ENCODE data around the gene SKAP1. TPM values are rescaled to one million over a fixed set of nuclear protein-coding genes. Genes with fewer than 3 reads are reported as not detected.
"Not testable (repeated sequence)": the region's sequence is repeated elsewhere in the genome, so short reads cannot be mapped to it uniquely, and the experiment has no call there.

The SKAP1 gene
- total RNA-seq, 2 experiments from 2014 or later: 71.7 to 77.6 TPM

DNA sequence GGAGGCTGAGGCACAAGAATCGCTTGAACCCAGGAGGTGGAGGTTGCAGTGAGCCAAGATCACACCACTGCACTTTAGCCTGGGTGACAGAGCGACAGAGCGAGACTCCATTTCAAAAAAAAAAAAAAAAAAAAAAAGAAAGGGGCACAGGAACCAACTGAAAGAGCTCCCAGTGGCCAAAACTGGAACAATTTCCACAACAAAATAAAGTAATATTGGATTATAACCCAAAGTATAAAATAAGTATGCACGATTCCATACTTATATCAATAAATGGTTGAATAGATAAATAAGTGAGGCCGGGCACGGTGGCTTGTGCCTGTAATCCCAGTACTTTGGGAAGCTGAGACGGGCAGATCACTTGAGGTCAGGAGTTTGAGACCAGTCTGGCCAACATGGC is 19.2 kb downstream of the SKAP1 start:
- DNase-seq; intact Hi-C loops (cut with micrococcal nuclease); H3K9me3 Mint-ChIP-seq; H3K27ac Mint-ChIP-seq; H3K27me3 Mint-ChIP-seq; H3K4me3 Mint-ChIP-seq: not testable (repeated sequence)
- POLR2A ChIA-PET: interaction anchor here (0.6 kb wide), 1 partner anchor 249 kb away, joined by 3 read pairs; no protein-coding TSS in a partner anchor
- H3K36me3 Mint-ChIP-seq: peaks cover 24% of the 10 kb centered on the region
- peaks cover 82% of the 10 kb centered on the region for H3K4me1 Mint-ChIP-seq (ENCODE audit: low read depth)
- CTCF ChIA-PET: interaction anchor here (1.1 kb wide), 1 partner anchor 81 kb away, joined by 3 read pairs; no protein-coding TSS in a partner anchor

DNA sequence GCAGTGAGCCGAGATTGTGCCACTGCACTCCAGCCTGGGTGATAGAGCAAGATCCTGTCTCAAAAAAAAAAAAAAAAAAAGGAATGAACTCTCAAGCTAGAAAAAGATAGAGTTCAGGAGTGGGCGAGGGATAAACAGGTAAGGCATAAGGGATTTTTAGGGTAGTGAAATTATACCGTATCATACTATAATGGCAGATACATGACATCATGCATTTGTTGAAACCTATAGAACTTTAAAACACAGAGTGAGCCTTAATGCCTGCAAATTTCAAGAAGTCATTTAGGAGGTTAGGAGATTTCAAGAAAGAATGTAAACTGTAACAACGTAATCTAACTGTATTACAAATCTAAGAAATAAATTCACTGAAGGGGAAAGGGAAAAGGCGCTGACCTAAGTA is 20.4 kb downstream of the SKAP1 start:
- POLR2A ChIA-PET: no interaction called here
- CTCF ChIA-PET: interaction anchor here (1.1 kb wide), 1 partner anchor 35 kb away, joined by 3 read pairs; no protein-coding TSS in a partner anchor
- H3K27ac Mint-ChIP-seq: no peak overlapping the region
- DNase-seq: no peak
- H3K36me3 Mint-ChIP-seq: peaks cover 27% of the 10 kb centered on the region
- intact Hi-C loops (cut with micrococcal nuclease): no loop called here
- no peaks in the 10 kb centered on the region for H3K9me3 Mint-ChIP-seq
- no peaks in the 10 kb centered on the region for H3K27me3 Mint-ChIP-seq
- no peak overlapping the region for H3K4me3 Mint-ChIP-seq
- peaks cover 78% of the 10 kb centered on the region for H3K4me1 Mint-ChIP-seq (ENCODE audit: low read depth)

DNA sequence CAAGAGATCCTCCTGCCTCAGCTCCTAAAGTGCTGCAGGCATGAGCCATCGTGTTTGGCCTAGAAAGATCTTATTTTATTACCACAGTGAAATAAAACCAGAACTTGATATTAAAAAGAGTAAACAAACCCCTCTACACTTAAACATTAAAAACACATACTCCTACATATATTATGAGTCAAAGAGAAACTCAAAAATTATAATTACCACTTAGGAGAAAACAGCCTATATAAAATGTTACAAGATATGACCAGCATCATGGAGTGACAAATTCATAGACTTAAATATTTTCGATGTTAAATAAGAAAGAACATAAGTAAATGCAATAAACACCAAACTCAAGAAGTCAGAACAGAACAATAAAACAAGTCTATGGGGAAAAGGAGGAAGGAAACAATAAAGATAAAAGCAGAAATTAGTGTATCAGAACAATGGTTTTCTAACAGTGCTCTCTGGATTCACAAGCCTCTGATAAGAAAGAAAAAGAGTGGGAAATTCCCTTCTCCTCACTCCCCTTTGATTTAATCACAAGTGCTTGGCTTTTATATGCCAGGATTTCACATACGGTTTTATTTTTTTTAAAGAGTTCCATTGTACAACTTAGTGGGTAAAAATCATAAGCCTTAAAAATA is 23.0 kb downstream of the SKAP1 start:
- intact Hi-C loops (cut with micrococcal nuclease): no loop called here
- Mint-ChIP-seq H3K36me3 (peaks cover 30% of the 10 kb centered on the region), H3K4me3 (peak overlapping the region; percentile 14), H3K27me3 (no peaks in the 10 kb centered on the region), H3K27ac (peak overlapping the region; percentile 81), H3K9me3 (no peaks in the 10 kb centered on the region), H3K4me1 (ENCODE audit: low read depth) (peaks cover 62% of the 10 kb centered on the region)
- POLR2A ChIA-PET: no interaction called here
- no peak for DNase-seq
- CTCF ChIA-PET: interaction anchor here (1.0 kb wide), 1 partner anchor 33 kb away, joined by 3 read pairs; no protein-coding TSS in a partner anchor

DNA sequence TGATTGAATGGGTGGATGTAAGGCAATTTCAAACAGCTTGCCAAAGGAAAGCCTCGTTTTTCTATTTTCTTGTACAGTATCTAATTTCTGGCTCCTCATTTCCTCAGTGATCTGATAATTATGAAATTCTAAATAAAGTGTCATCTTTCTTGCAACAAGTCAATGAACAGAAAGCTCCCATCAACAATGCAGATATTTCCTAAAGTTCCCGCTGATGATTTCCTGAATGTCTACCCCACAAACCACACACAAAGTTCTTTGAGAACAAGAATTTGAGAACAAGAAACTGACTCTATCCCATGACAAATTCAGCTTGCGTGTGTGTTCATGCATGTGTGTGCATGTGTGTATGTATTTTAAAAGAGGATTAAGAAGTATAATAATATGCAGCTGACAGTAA is 35.2 kb downstream of the SKAP1 start:
- Mint-ChIP-seq H3K4me1 (ENCODE audit: low read depth) (peaks cover 45% of the 10 kb centered on the region), H3K27ac (no peak overlapping the region), H3K4me3 (no peak overlapping the region), H3K9me3 (no peaks in the 10 kb centered on the region), H3K27me3 (no peaks in the 10 kb centered on the region), H3K36me3 (peaks cover 26% of the 10 kb centered on the region)
- ChIA-PET CTCF (interaction anchor here (1.2 to 1.4 kb wide), 2 partner anchors 62 to 97 kb away, joined by 3 to 4 read pairs; no protein-coding TSS in a partner anchor), POLR2A (no interaction called here)
- no peak for DNase-seq
- intact Hi-C loops (cut with micrococcal nuclease): loop anchor here (5.0 kb wide), 1 partner anchor 47 kb away; no protein-coding TSS in a partner anchor

DNA sequence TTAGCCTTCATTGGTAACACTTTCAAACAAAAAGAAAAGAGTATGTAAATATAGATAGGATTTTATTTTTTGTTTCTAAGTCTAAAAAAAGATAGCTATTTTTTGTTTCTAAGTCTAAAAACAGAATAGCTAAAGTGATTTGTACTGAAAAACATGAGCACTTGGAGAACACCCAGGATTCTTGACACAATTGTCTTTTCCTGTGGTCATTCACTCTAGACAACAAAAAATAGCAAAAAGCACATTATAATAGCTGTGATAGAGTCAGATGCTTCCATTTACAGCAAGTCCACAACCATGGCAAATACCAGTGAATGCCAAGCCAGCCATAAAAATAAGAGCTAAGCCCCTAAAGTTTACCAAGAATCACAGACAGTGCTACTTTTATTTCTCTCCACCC is 36.7 kb downstream of the SKAP1 start:
- intact Hi-C loops (cut with micrococcal nuclease): loop anchor here (5.0 kb wide), 1 partner anchor 49 kb away; no protein-coding TSS in a partner anchor
- DNase-seq: no peak
- Mint-ChIP-seq H3K4me3 (no peak overlapping the region), H3K4me1 (ENCODE audit: low read depth) (peaks cover 45% of the 10 kb centered on the region), H3K27me3 (no peaks in the 10 kb centered on the region), H3K36me3 (peaks cover 27% of the 10 kb centered on the region), H3K27ac (no peak overlapping the region), H3K9me3 (no peaks in the 10 kb centered on the region)
- POLR2A ChIA-PET: no interaction called here
- CTCF ChIA-PET: interaction anchor here (0.7 to 1.0 kb wide), 2 partner anchors 66 to 200 kb away, joined by 3 read pairs; partner anchors contain the start of gene HOXB5

DNA sequence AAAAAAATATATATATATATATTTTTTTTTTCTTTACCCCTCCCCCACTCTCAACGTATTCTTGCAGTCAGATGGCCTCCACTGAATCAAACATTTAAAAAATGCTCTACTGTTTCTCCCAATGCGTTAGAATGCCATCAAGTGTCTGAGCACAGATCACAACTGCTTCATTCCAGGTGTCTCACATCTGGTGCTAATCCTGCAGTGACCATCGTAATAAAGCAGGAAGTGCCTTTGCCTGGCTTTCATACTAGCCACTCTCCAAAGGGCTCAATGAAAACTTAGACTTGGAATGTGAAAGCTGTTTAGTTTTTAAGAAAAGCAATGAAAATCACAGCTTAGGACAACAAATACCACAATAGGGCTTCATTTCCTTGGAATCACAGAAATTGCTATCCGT is 37.2 kb downstream of the SKAP1 start:
- no peaks in the 10 kb centered on the region for H3K9me3 Mint-ChIP-seq
- ChIA-PET POLR2A (no interaction called here), CTCF (interaction anchor here (1.0 kb wide), 1 partner anchor 200 kb away, joined by 3 read pairs; the partner anchor contains the start of gene HOXB5)
- no peak overlapping the region for H3K4me3 Mint-ChIP-seq
- H3K27me3 Mint-ChIP-seq: no peaks in the 10 kb centered on the region
- intact Hi-C loops (cut with micrococcal nuclease): loop anchor here (5.0 kb wide), 1 partner anchor 49 kb away; no protein-coding TSS in a partner anchor
- no peak overlapping the region for H3K27ac Mint-ChIP-seq
- H3K4me1 Mint-ChIP-seq (ENCODE audit: low read depth): peaks cover 45% of the 10 kb centered on the region
- no peak for DNase-seq
- peaks cover 27% of the 10 kb centered on the region for H3K36me3 Mint-ChIP-seq

DNA sequence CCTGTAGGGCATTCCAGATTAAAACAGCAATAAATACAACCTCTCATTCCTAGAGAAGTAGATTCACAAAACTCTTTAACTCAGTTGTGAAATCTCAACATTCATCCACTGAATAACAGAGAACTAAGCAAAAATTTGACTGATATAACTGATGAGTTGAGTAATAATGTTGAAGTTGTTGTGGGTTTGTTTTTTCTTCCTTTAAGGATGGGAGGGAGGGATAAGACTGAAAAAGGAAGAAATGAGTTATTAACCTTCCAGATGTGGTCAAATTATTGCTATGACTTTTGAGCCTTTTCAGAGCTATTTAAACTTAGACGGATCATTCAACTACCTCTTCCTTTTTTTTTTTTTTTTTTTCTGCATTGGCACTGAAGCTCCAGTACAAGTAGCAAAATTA is 38.6 kb downstream of the SKAP1 start:
- POLR2A ChIA-PET: interaction anchor here (0.7 to 1.1 kb wide), 3 partner anchors 8 to 94 kb away, joined by 3 to 5 read pairs (median 3); no protein-coding TSS in a partner anchor
- CTCF ChIA-PET: interaction anchor here (0.7 to 1.7 kb wide), 9 partner anchors 10 to 227 kb away, joined by 3 to 10 read pairs (median 4); partner anchors contain the start of gene HOXB5
- Mint-ChIP-seq H3K4me3 (no peak overlapping the region), H3K36me3 (peaks cover 30% of the 10 kb centered on the region), H3K9me3 (no peaks in the 10 kb centered on the region), H3K4me1 (ENCODE audit: low read depth) (peaks cover 50% of the 10 kb centered on the region), H3K27ac (no peak overlapping the region), H3K27me3 (no peaks in the 10 kb centered on the region)
- intact Hi-C loops (cut with micrococcal nuclease): loop anchor here (2.0 to 5.0 kb wide), 2 partner anchors 51 to 65 kb away; no protein-coding TSS in a partner anchor
- DNase-seq: no peak

DNA sequence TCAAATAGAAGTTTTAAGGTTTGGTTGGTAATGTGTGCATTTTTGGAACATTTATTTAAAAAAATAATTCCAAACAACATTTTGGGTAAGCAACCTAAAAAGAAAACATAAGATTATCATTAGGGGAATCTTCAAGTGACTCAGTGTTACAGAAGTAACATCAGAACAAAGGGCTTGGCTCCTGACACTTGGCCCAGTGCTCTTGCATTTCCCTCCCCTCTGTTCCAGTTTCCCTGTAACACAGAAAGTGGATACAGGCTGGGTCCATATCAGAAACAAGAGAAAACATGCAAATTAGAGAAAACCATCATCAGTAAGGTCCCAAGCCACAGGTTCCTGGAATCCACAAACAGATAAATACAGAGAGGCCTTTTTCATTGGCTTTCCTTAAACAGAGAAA is 40.1 kb downstream of the SKAP1 start:
- no peaks in the 10 kb centered on the region for H3K27me3 Mint-ChIP-seq
- POLR2A ChIA-PET: no interaction called here
- H3K4me3 Mint-ChIP-seq: no peak overlapping the region
- peaks cover 52% of the 10 kb centered on the region for H3K4me1 Mint-ChIP-seq (ENCODE audit: low read depth)
- CTCF ChIA-PET: interaction anchor here (0.6 kb wide), 1 partner anchor 573 kb away, joined by 3 read pairs; no protein-coding TSS in a partner anchor
- intact Hi-C loops (cut with micrococcal nuclease): loop anchor here (2.0 to 5.0 kb wide), 2 partner anchors 52 to 67 kb away; no protein-coding TSS in a partner anchor
- DNase-seq: no peak
- H3K36me3 Mint-ChIP-seq: peaks cover 31% of the 10 kb centered on the region
- H3K9me3 Mint-ChIP-seq: no peaks in the 10 kb centered on the region
- H3K27ac Mint-ChIP-seq: no peak overlapping the region

DNA sequence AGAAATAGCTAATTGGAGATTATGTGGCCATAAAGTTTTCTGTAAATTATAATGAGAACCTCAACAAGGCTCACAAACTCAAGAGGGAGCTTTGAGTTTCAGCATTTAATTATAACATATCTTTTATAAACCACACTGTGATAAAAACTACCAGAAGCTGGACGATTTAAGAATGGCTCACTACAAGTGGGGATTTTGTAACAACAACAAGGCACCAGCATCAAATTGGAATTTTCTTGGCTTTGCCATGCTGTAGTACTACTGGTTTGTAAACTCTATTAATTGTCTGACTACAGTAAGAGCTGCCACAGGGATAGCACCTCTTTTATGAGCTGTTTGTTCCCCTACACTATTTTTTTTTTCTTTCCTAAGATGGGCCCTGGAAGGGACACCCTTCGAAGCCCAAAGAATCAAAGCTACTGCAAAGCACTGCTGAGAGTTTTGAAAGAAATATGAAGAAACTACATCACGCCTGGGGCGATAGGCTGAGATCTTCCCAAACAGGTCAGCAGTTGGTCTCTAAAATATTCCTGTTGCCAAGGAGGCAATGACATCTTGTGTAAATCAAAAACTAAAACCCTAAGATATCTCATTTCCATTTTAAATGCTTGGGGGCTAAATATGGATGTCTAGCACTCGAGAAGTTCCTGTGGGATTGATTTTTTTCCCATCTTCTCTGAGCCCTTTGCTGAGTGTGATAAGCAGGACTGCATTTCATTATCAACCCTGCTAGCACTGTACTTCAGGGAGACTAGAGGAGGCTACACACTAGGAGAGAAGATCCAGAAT is 40.9 kb downstream of the SKAP1 start:
- Mint-ChIP-seq H3K36me3 (peaks cover 33% of the 10 kb centered on the region), H3K4me1 (ENCODE audit: low read depth) (peaks cover 53% of the 10 kb centered on the region), H3K27me3 (no peaks in the 10 kb centered on the region), H3K27ac (no peak overlapping the region), H3K4me3 (no peak overlapping the region), H3K9me3 (no peaks in the 10 kb centered on the region)
- ChIA-PET POLR2A (interaction anchor here (0.7 kb wide), 1 partner anchor 31 kb away, joined by 3 read pairs; no protein-coding TSS in a partner anchor), CTCF (interaction anchor here (0.7 to 1.2 kb wide), 3 partner anchors 37 to 1349 kb away, joined by 3 read pairs; no protein-coding TSS in a partner anchor)
- DNase-seq: no peak
- intact Hi-C loops (cut with micrococcal nuclease): no loop called here

DNA sequence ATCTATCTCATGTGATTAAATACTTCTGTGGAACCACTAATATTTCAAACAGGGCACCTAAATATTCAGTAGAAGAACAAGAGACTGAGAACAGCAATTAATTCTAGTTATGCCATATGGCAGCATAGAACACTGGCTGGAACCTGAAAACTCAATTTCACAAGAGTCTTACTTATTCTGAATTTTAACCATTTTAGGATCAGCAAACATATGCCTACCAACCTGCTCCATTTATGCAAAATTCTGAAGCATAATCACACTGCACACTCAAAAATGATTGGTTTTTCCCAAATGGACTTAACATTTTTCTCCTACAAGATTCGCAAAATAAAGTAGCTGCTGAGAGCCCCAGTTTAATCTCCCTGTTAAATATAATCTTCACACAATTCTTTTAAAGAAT is 43.2 kb downstream of the SKAP1 start:
- H3K9me3 Mint-ChIP-seq: no peaks in the 10 kb centered on the region
- peaks cover 41% of the 10 kb centered on the region for H3K4me1 Mint-ChIP-seq (ENCODE audit: low read depth)
- intact Hi-C loops (cut with micrococcal nuclease): no loop called here
- ChIA-PET POLR2A (no interaction called here), CTCF (interaction anchor here (1.0 to 1.3 kb wide), 3 partner anchors 12 to 53 kb away, joined by 3 read pairs; no protein-coding TSS in a partner anchor)
- DNase-seq: no peak
- H3K36me3 Mint-ChIP-seq: peaks cover 36% of the 10 kb centered on the region
- H3K27me3 Mint-ChIP-seq: no peaks in the 10 kb centered on the region
- H3K27ac Mint-ChIP-seq: no peak overlapping the region
- H3K4me3 Mint-ChIP-seq: no peak overlapping the region

DNA sequence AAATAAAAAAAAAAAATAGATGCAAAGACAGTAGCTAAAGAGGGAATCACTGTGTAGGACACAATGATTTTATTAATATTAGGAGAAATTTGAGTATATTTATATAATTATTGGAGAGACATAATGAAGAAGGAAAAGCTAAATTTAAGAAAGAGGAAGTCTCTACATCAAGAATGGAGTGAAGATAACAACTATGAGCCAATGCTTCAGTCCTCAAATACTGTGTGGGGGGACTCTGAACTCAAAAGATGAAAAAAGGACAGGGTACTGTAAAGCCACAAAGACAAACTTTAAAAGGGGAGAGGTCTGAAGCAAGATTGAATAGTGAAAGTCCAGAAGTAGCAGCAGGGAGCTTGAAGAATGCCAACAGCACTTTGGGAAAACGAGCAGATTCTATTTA is 44.7 kb downstream of the SKAP1 start:
- peaks cover 33% of the 10 kb centered on the region for H3K36me3 Mint-ChIP-seq
- H3K4me3 Mint-ChIP-seq: no peak overlapping the region
- POLR2A ChIA-PET: interaction anchor here (0.6 kb wide), 1 partner anchor 126 kb away, joined by 4 read pairs; no protein-coding TSS in a partner anchor
- H3K27me3 Mint-ChIP-seq: no peaks in the 10 kb centered on the region
- no peaks in the 10 kb centered on the region for H3K9me3 Mint-ChIP-seq
- no peak overlapping the region for H3K27ac Mint-ChIP-seq
- DNase-seq: no peak
- CTCF ChIA-PET: interaction anchor here (1.2 to 1.4 kb wide), 3 partner anchors 10 to 208 kb away, joined by 3 to 10 read pairs (median 4); partner anchors contain the start of gene HOXB5
- peaks cover 36% of the 10 kb centered on the region for H3K4me1 Mint-ChIP-seq (ENCODE audit: low read depth)
- intact Hi-C loops (cut with micrococcal nuclease): no loop called here

DNA sequence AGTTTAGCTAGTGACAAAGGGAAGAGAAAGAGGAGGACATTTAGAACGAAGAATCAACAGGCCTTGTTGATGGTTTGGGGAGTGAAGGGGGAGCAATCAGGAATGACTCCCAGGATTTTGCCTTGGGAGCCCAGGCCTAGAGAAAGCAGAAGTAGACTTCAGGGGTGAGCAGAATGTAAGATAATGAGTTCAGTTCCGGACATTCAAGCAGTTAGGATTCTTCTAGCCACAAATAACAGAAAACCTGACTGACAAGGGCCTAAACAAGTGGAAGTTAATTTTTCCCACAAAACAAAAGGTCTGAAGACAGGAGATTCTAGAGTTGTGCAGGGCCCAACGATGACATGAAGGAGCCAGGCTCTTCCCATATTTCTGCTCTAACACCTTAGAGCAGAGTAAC is 45.9 kb downstream of the SKAP1 start:
- POLR2A ChIA-PET: no interaction called here
- Mint-ChIP-seq H3K27ac (no peak overlapping the region), H3K4me1 (ENCODE audit: low read depth) (peaks cover 26% of the 10 kb centered on the region), H3K27me3 (no peaks in the 10 kb centered on the region), H3K36me3 (peaks cover 25% of the 10 kb centered on the region), H3K9me3 (no peaks in the 10 kb centered on the region), H3K4me3 (no peak overlapping the region)
- intact Hi-C loops (cut with micrococcal nuclease): no loop called here
- DNase-seq: no peak
- CTCF ChIA-PET: interaction anchor here (1.3 kb wide), 1 partner anchor 209 kb away, joined by 3 read pairs; the partner anchor contains the start of gene HOXB5

Data from activated CD4-positive, alpha-beta memory T cell treated with anti-CD3 and anti-CD28 coated beads for 36 hours (primary cell).